ENCODE data around the gene NADK2. TPM values are rescaled to one million over a fixed set of nuclear protein-coding genes. Genes with fewer than 3 reads are reported as not detected.

NADK2 gene
- total RNA-seq, 1 experiment from 2014 or later, result 12.2 TPM

- H2AK5ac ChIP-seq (ENCODE audit: insufficient read length, low read length), result no peak overlapping the region
- H3K18ac ChIP-seq (ENCODE audit: insufficient read length, low read depth, low read length), result no peak overlapping the region
- peaks cover 5% of the 10 kb centered on the region; the same call in 1 of the 2 replicates for H3K79me2 ChIP-seq (ENCODE audit: insufficient read depth, low read length)
- no peak overlapping the region for H2AFZ ChIP-seq (ENCODE audit: low read length)
- no peak overlapping the region for H2BK5ac ChIP-seq (ENCODE audit: insufficient read length, low read length)
- TF ChIP-seq, protein P1, sequence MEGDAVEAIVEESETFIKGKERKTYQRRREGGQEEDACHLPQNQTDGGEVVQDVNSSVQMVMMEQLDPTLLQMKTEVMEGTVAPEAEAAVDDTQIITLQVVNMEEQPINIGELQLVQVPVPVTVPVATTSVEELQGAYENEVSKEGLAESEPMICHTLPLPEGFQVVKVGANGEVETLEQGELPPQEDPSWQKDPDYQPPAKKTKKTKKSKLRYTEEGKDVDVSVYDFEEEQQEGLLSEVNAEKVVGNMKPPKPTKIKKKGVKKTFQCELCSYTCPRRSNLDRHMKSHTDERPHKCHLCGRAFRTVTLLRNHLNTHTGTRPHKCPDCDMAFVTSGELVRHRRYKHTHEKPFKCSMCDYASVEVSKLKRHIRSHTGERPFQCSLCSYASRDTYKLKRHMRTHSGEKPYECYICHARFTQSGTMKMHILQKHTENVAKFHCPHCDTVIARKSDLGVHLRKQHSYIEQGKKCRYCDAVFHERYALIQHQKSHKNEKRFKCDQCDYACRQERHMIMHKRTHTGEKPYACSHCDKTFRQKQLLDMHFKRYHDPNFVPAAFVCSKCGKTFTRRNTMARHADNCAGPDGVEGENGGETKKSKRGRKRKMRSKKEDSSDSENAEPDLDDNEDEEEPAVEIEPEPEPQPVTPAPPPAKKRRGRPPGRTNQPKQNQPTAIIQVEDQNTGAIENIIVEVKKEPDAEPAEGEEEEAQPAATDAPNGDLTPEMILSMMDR (conservative IDR thresholded peaks at IDR 0.05), result no peak
- DNase-seq, result no peak
- H4K8ac ChIP-seq (replicated peaks; ENCODE audit: insufficient read length, low read depth, low read length), result no peak overlapping the region
- H2BK12ac ChIP-seq (ENCODE audit: insufficient read length, low read depth, low read length), result no peak overlapping the region
- no peak overlapping the region for H2BK15ac ChIP-seq (ENCODE audit: low read depth, low read length)
- H3K9me3 ChIP-seq (ENCODE audit: control insufficient read depth, low read depth, low read length), result no peaks in the 10 kb centered on the region
- H3K9ac ChIP-seq (ENCODE audit: extremely low read depth, insufficient read length, low read length), result no peak overlapping the region
- H2BK20ac ChIP-seq (ENCODE audit: low read depth, low read length, poor library complexity, severe bottlenecking), result no peak overlapping the region
- H3K27me3 Mint-ChIP-seq (ENCODE audit: low read depth), result no peaks in the 10 kb centered on the region
- H4K20me1 ChIP-seq (ENCODE audit: control insufficient read depth, insufficient read depth, insufficient read length), result no peaks in the 10 kb centered on the region
- no peak overlapping the region for H3K27ac ChIP-seq (ENCODE audit: insufficient read length, low read depth, low read length)
- peaks cover 18% of the 10 kb centered on the region for H3K79me1 ChIP-seq (ENCODE audit: insufficient read depth, low read depth, low read length, poor library complexity, severe bottlenecking)
- H3T11ph ChIP-seq (ENCODE audit: low read length), result no peak overlapping the region
- no peak overlapping the region for H3K4ac ChIP-seq (ENCODE audit: low read depth, low read length)
- no peaks in the 10 kb centered on the region for H3K9me3 Mint-ChIP-seq
- no peak overlapping the region for H3K23ac ChIP-seq (ENCODE audit: insufficient read length, low read depth, low read length)
- H4K5ac ChIP-seq (ENCODE audit: insufficient read length, low read depth, low read length), result no peak overlapping the region
- H3K27ac Mint-ChIP-seq, result no peak overlapping the region
- H3K4me2 ChIP-seq (ENCODE audit: insufficient read depth, insufficient read length, low read length), result no peak overlapping the region
- no peak overlapping the region for H3K4me3 Mint-ChIP-seq
- H2BK120ac ChIP-seq (ENCODE audit: low read depth, low read length, poor library complexity, severe bottlenecking), result no peak overlapping the region
- no peak overlapping the region for H3K56ac ChIP-seq (ENCODE audit: insufficient read length, low read depth, low read length)
- H4K91ac ChIP-seq (ENCODE audit: insufficient read length, low read depth, low read length), result no peak overlapping the region
- H3K36me3 Mint-ChIP-seq (ENCODE audit: insufficient read depth in 1 of 3, low read depth in 3 of 3), result peaks cover 48 to 87% (median 71%) of the 10 kb centered on the region in 3 experiments; a peak in 6 of 7 replicates
- H3K14ac ChIP-seq (ENCODE audit: insufficient read depth, low read length), result no peak overlapping the region
- no CpG with 5 or more reads among the region's 2 CpGs for WGBS (ENCODE audit: extremely low coverage, insufficient read length, low lambda C conversion rate)
- no peaks in the 10 kb centered on the region for H3K4me1 ChIP-seq (ENCODE audit: insufficient read depth, low read length)
- H3K27me3 ChIP-seq (ENCODE audit: insufficient read depth, low read length), result no peaks in the 10 kb centered on the region
- H3K4me1 Mint-ChIP-seq, result peaks cover 10 to 22% of the 10 kb centered on the region in 2 experiments
- H3K23me2 ChIP-seq (ENCODE audit: insufficient read length, low read depth, low read length, poor library complexity, severe bottlenecking), result no peaks in the 10 kb centered on the region
These were observed 83.6 kb downstream of the NADK2 start for GRCh38 chr5:36158144-36158543.
